ENCODE data around the gene CTNND2. TPM values are rescaled to one million over a fixed set of nuclear protein-coding genes. Genes with fewer than 3 reads are reported as not detected.

Gene CTNND2
- total RNA-seq, 1 experiment from 2014 or later, result 7.0 TPM

GRCh38 chr5:11733840-11734192 is 170.4 kb downstream of the CTNND2 start:
- H3K27ac ChIP-seq (ENCODE audit: insufficient read length, low read depth, low read length), result no peak overlapping the region
- H2BK12ac ChIP-seq (ENCODE audit: insufficient read length, low read depth, low read length), result no peak overlapping the region
- peaks cover 2 to 3% of the 10 kb centered on the region in 2 experiments; a peak in 1 of 4 replicates for H3K4me1 Mint-ChIP-seq
- H3K4me1 ChIP-seq (ENCODE audit: insufficient read depth, low read length), result no peaks in the 10 kb centered on the region
- H3K9ac ChIP-seq (ENCODE audit: extremely low read depth, insufficient read length, low read length), result no peak overlapping the region
- no peak overlapping the region for H4K5ac ChIP-seq (ENCODE audit: insufficient read length, low read depth, low read length)
- H3K4me2 ChIP-seq (ENCODE audit: insufficient read depth, insufficient read length, low read length), result no peak overlapping the region
- no peak overlapping the region for H3K23ac ChIP-seq (ENCODE audit: insufficient read length, low read depth, low read length)
- H4K8ac ChIP-seq (replicated peaks; ENCODE audit: insufficient read length, low read depth, low read length), result no peak overlapping the region
- no peak overlapping the region for H3K18ac ChIP-seq (ENCODE audit: insufficient read length, low read depth, low read length)
- no peaks in the 10 kb centered on the region for H3K27me3 Mint-ChIP-seq (ENCODE audit: low read depth)
- no peaks in the 10 kb centered on the region; a peak in 2 of 7 replicates for H3K36me3 Mint-ChIP-seq (ENCODE audit: insufficient read depth in 1 of 3, low read depth in 3 of 3)
- H2BK5ac ChIP-seq (ENCODE audit: insufficient read length, low read length), result no peak overlapping the region
- H2BK120ac ChIP-seq (ENCODE audit: low read depth, low read length, poor library complexity, severe bottlenecking), result no peak overlapping the region
- no peak overlapping the region for H2AK5ac ChIP-seq (ENCODE audit: insufficient read length, low read length)
- no peak overlapping the region; a peak in 1 of 7 replicates for H3K27ac Mint-ChIP-seq
- H3K4me3 Mint-ChIP-seq, result no peak overlapping the region
- TF ChIP-seq CTCF (conservative IDR thresholded peaks at IDR 0.05), result no peak
- no peak overlapping the region for H4K91ac ChIP-seq (ENCODE audit: insufficient read length, low read depth, low read length)
- no peaks in the 10 kb centered on the region for H3K27me3 ChIP-seq (ENCODE audit: insufficient read depth, low read length)
- no peaks in the 10 kb centered on the region for H3K9me3 ChIP-seq (ENCODE audit: control insufficient read depth, low read depth, low read length)
- H4K20me1 ChIP-seq (ENCODE audit: control insufficient read depth, insufficient read depth, insufficient read length), result no peaks in the 10 kb centered on the region
- WGBS (ENCODE audit: extremely low coverage, insufficient read length, low lambda C conversion rate), result no CpG with 5 or more reads among the region's 4 CpGs
- no peak overlapping the region for H2BK20ac ChIP-seq (ENCODE audit: low read depth, low read length, poor library complexity, severe bottlenecking)
- no peak overlapping the region for H2BK15ac ChIP-seq (ENCODE audit: low read depth, low read length)
- no peak overlapping the region for H3K14ac ChIP-seq (ENCODE audit: insufficient read depth, low read length)
- H3K9me3 Mint-ChIP-seq, result no peaks in the 10 kb centered on the region
- H3K4ac ChIP-seq (ENCODE audit: low read depth, low read length), result no peak overlapping the region
- no peaks in the 10 kb centered on the region for H3K23me2 ChIP-seq (ENCODE audit: insufficient read length, low read depth, low read length, poor library complexity, severe bottlenecking)
- H3K79me1 ChIP-seq (ENCODE audit: insufficient read depth, low read depth, low read length, poor library complexity, severe bottlenecking), result no peaks in the 10 kb centered on the region
- no peak overlapping the region for H3K56ac ChIP-seq (ENCODE audit: insufficient read length, low read depth, low read length)
- no peak overlapping the region for H2AFZ ChIP-seq (ENCODE audit: low read length)
- no peak overlapping the region for H3T11ph ChIP-seq (ENCODE audit: low read length)
- no peak for DNase-seq
- H3K79me2 ChIP-seq (ENCODE audit: insufficient read depth, low read length), result no peaks in the 10 kb centered on the region
